HG03159 (cell line): ENCODE data around the gene FPR1.

Experiments used
- ATAC-seq: cut with Tn5 transposase; IDR thresholded peaks from one replicate; pipeline ENCODE4 v1.9.1; 2021; ENCODE audit warnings: mild to moderate bottlenecking, moderate library complexity; ENCODE audit not compliant: unreplicated experiment

Gene FPR1, protein sequence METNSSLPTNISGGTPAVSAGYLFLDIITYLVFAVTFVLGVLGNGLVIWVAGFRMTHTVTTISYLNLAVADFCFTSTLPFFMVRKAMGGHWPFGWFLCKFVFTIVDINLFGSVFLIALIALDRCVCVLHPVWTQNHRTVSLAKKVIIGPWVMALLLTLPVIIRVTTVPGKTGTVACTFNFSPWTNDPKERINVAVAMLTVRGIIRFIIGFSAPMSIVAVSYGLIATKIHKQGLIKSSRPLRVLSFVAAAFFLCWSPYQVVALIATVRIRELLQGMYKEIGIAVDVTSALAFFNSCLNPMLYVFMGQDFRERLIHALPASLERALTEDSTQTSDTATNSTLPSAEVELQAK

DNA sequence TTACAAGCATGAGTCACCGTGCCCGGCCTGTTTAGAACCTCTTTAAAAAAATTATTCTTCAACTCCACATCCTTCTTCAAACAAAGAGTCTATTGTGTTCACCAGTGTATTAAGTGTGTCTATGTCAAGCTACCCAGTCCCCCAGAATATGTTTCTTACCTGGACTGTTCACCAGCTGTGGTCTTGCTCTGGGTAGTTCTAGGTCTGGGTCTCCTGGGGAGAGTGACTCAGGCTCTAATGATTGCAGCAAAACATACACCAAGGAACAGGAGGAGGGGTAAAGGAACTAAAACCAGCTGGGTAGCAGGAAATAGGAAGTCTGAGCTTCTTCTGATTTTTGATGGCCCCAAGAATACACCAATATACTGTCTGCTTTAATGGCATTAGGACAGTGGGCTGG lies at the start of gene FPR1:
Gene FPR1 (minus strand): TSS at position 224 of the 400 bp plus-strand sequence. CDS start 4,884 bp downstream, outside the sequence.
- no peak for ATAC-seq

DNA sequence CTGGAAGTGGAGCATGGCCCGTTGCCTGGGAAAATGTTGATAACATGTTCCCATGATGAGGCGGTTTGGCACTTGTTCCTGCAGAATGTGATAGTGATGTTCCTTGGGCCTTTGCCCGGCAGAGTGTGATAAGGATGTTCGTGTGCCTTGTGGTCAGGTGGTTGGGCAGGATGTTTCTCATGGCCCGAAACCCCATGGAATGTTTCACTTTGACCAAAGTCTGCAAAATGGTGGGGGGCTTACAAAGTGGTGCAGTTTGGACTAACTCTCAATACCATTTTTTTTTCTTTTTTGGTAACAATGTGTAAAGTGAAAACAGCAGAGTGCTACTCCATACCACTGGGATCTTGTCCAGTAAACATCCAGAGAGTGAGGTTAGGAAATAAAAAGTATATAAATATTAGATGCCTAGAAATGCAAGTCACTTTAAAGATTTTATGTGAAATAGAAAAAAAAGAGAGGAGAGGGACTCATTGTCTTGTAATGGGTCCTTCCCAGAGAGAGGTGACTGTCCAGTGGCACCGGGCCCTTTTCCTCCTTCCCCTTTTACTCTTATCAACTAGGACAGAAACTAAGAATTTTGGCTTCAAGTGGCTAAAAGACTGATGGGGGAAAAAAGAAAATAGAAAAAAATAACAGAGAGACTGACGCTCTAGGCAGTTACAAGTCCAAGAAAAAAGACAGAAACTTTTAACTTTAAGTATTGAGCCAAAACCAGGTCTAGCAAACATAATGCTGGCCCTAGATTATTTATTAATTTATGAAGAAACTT lies 49.0 kb upstream of the FPR1 start:
- no peak for ATAC-seq

DNA sequence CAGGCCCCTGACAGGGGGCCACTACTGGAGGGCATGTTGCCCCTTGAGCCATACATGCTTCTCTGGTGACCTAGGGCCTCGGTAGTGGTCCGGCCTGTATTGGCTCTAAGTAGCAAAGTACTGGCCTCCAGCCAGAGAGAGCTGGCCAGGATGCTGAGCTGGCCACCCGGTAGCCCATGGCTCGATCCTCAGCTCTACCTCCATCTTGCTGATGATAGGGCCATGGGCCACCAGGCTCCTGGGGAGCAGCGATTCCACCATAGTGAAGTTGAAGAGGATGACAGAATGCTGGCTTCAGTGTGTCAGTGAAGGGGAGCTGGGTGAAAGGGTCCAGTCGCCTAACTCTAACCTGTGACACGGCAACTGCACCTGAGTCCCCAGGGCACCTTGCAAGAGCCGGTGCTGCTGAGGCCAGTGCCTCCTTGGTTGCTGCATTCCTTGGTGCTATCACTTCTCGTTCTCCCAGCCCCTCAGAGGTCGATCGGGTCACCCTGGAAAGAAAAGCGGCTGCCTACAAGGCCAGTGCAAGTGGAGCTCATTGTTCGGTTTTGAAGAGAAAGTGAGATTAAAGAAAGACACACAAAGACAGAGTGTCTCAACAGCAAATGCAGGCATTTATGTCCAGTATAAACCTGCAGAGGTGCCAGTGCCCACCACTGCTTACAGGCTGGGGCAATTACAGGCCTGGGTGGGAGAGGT lies 48.2 kb upstream of the FPR1 start:
- ATAC-seq: no peak

DNA sequence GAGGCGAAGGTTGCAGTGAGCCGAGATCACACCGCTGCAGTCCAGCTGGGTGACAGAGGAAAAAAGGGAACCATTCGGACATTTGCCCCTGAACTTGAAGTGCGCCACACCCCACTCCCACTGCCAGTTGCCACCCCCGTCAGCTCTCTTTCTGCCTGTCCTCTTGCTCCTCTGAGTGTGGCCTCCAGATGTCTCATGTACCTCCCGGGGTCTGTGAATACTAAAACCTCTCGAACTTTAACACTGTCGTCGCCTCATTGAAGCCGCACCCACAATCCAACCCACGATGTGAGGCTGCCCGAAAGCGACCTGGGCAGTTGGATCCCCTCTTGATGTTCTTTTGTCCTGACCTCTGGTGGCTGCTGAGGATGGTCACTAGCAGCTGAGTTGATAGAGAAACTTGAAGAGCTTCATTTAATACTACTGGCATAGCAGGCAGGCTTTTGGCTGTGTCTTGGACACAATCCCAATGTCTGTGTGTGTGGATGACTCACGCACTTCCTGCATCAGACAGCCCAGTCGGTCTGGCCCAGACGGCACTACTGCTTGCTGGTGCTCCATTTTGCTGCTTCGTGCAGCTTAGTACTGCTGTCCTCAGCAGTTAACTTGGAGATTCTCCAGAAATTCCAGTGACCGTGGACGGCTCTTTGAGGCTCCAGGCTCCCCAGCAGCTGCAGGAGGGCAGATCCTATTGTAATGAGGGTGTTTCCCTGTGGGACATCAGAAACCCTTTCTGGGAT lies 47.5 kb upstream of the FPR1 start:
- no peak for ATAC-seq

DNA sequence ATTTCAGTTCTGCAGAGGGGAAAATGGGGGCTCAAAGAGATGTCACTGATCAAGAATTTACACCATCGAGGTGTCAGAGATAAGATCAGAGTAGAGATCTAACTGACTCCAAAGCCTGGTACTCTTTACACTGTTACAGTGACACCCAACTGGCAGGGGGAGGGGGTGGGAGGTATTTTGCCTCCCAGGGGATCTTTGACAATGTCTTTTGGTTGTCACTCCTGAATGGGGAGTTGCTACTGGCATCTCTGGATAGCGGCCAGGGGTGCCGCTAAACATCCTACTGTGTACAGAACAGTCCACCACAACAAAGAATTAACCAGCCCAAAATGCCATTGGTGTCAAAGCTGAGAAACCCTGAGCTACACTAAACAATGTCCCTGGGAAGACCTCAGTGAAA lies 46.4 kb upstream of the FPR1 start:
- no peak for ATAC-seq

DNA sequence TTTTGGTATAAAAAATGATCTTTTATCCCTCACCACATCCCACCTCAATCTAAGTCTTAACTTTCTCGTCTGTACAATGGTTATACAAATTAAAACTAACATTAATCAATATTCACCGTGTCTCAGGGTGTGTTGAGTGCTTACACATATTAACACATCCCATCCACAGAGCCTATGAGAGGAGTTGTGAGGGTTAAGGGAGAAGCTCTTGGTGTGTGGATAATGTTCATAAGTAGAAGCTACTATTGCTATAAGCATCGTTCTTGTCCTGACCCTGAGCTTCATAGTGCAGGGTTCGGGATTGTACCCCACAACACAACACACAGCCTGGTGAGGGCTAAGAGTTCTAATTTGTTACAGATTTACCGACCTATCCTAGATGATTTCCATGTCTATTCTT lies 45.8 kb upstream of the FPR1 start:
- no peak for ATAC-seq

DNA sequence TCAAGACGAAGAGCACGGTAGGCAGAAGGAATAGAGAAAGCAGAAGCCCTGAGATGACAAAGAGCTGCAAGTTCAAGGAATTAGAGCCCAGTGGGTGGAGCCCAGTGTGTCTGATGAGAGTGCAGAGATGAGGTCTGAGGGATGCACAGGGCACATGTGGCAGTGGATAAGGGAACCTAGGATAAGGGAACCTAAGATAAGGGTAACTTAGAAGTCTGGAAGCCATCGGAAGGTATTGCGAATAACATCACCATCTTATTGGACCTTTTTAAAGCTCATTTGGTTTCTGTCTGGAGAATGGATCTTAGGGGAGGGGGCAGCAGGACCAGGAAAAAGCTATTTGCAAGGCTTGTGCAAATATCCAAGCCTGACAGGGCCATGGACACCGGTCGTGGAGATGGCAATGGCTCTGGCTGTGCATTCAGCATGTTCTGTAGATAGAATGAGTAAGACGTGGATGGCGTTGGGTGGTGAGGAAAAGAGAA lies 44.6 kb upstream of the FPR1 start:
- no peak for ATAC-seq

DNA sequence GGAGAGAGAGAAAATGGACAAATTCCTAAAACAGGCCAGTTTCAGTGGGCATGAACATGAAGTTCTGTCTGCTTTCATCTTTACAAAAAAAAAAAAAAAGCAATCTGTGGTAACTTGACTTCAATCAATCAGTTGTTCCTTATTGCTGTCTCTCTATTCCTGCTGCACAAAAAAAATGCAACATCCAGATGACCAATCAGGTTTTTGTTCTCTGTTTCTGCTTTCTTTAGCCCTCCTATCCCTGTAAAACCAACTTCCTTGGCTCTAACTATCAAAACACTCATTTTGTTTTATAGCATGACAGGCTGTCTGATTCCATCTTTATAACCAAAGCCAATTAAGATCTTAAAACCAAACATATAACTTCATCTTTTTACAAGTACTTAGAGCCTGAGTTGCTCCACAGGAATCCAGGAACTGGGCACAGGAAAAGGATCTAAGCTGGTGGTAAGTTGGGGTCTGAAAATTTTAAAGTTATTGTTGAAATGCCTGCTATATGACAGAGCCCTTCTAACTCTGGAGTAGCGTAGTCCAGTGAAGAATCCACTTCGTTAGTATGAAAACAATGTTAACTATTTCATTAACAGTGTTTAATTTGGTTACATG lies 43.3 kb upstream of the FPR1 start, which contains the start of gene FPR3:
Gene FPR3 (plus strand): TSS at position 273 of the 606 bp plus-strand sequence. CDS start 28,592 bp downstream, outside the sequence.
- ATAC-seq: no peak

DNA sequence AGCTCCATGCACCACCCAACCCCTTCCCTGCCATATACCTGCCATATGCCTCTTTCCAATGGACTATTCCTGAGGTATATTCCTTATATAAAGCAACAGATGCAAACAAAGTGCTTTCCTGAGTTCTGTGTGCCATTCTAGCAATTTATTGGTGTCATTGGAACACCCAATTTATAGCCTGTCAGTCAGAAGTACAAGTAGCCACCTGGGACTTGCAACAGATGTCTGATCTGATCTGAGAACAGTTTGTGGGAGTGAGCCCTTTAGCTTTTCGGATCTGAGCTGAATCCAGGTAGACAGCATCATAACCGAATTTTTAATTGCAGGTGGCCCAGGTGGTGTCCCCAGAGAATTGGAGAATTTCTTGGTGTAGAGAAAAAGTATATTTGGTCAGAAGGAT lies 42.3 kb upstream of the FPR1 start:
- no peak for ATAC-seq

DNA sequence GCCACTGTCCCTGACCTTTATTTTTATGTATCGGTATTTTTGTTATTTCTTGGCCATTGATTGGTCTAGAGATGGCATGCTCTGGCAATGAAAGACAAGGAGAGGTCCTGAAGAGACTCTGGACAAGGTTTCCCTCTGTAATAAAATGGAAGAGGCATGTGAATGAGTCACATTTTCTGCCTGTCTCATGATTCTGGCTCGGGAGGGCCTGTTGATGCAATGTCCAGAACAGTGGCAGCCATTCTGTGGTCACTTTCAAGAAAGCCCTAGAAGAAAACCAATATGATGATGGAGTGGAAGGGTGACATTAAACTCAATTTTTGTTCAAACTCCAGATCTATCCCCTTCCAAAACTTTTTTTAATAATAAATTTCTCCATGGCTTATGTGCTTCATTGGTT lies 41.3 kb upstream of the FPR1 start:
- no peak for ATAC-seq

DNA sequence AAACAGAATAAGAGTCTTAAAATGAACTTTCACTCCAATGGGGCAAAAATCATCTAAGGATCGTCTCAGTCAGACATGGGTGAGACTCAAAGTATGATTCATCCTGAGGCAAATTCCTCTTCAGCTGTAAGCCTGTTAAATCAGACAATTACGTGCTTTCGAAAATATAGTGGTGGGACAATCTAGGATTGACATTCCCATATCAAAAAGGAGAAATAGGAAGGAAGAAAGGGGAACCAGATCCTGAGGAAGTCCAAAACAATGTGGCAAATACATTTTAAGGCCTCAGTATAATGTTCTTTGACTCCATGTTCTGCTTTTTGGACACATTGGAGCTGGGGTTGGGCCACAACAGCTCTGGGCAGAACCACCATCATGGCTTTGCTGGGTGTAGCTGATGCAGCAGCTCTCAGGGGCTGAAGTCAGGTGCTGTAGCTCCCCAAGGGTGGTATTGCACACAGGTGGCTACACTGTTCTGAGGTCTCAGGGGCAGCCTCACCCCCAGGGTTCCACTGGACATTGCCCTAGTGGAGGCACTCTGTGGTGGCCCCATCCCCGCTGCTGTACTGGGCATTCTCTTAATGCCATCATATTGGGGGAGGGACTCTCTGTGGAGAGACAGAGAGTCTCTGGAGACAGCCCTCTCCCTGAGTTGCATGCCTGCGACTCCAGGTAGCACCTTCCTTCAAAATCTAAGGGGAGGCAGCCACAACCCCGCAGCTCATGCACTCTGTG lies 37.5 kb upstream of the FPR1 start:
- no peak for ATAC-seq

DNA sequence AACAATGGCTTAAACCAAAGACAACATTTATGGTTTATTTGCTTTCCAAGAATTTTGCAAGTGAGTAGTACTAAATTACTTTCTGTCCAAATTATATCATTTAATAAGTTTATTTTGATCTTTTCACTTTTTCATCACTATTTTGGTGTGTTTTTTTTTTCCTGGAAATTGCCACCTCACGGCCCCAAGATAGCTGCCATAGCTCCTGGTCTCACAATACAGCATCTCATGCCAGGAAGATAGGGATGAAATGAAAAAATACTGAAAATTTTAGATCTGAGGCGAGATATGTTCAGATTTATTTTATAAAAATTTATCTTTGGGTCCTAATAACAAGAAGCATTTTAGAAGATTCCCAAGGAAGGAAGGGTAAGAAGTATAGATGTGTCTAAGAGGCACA lies 36.4 kb upstream of the FPR1 start:
- no peak for ATAC-seq

DNA sequence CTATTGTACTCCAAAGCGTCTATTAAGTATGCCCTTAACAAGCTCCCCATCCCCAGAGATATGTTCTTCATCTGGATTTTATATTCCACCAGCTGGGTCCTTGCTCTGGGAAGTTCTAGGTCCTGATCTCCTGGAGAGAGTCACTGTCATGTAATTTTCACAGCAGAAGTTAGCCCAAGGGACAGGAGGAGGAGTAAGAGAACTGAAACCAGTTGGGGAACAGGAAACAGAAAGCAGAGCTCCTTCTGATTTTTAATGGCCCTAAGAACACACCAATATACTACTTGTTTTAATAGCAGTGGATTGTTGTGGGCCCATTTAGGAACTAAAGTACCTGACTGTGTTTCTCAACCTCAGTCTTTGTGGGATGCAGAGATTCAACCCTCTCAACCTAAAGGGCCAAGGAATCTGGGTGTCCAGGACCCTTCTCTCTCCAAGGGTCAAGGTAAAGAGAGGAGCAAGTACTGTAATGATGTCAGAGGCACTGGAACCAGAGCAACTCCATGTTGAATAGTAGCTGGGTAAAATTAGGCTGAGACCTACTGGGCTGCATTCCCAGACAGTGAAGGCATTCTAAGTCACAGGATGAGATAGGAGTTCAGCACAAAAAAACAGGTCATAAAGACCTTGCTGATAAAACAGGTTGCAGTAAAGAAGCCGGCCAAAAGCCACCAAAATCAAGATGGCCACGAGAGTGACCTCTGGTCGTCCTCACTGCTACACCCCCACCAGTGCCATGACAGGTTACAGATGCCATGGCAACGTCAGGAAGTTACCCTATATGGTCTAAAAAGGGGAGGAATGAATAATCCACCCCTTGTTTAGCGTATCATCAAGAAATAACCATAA lies 35.2 kb upstream of the FPR1 start:
- ATAC-seq: no peak

DNA sequence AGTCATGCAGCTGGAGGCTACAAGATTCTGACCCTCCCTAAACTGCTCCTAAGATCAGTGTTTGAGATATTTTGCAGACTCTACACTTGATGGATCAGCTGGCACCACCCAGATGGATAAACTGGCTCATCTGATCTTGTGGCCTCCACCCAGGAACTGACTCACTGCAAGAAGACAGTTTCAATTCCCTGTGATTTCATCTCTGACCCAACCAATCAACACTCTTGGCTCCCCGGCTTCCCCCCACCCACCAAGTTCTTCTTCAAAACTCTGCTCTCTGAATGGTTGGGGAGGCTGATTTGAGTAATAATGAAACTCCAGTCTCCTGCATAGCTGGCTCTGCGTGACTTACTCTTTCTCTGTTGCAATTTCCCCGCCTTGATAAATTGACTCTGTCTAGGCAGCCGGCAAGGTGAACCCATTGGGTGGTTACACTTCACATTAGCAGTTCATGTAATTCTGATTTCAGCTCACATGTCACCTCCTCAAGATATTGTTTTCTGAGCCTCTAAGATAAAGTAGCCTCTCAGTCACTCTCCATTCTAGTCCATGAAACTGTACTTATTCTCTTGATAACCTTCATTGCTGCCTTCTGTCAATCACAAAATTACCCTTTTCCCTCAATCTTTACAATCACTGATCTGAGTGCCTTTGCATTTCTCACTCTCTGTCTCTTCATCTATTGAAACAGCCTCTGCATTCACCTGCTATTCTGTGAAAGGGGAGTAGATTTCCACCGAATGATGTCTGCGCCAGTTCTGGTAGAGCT lies 33.4 kb upstream of the FPR1 start:
- no peak for ATAC-seq

DNA sequence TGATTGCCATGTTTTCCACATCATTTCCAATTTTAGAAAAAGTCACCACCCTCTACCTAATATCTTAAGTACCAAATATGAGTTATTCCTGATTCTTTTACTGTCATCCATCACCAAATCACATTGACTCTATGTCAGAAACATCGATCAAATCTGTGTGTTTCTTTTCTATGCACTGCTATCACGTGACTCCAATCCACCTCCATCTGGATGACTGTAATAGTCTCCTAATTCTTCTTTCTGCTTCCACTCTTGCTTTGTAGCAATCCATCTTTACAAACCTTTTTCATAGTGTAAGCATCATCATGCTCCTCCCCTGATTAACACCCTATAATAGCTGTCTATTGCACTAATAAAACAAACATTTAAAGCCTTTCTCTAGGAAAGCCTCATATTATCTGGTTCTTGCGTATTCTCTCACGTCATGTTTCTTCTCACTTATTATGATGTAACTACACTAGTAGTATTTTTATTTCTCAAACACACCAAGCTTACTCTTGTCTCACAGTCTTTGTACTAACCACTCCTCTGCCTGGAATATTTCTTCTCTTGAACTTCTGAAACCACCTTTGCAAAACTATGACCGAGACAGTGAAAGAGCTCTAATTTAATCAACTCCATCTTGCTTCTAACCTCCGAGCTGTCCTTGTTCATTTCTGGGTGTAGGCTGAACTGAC lies 32.6 kb upstream of the FPR1 start:
- ATAC-seq: no peak

DNA sequence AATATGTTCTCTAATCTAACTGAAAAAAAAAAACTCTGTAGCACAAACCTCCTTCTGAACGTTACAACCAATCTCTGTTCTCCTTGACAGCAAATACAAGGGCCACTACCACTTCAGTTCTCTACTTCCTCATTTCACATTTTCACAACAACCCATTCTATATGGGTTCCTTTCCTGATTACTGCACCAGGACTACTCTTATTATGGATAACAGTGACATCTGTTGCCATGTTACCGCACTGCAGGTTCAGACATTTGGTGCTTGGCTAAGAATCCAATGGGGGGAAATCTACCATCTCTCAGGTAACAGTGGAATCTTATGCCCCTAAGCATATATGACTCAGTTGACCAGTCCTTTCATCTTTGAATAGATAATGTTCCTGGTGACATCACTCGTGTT lies 31.7 kb upstream of the FPR1 start:
- ATAC-seq: no peak

DNA sequence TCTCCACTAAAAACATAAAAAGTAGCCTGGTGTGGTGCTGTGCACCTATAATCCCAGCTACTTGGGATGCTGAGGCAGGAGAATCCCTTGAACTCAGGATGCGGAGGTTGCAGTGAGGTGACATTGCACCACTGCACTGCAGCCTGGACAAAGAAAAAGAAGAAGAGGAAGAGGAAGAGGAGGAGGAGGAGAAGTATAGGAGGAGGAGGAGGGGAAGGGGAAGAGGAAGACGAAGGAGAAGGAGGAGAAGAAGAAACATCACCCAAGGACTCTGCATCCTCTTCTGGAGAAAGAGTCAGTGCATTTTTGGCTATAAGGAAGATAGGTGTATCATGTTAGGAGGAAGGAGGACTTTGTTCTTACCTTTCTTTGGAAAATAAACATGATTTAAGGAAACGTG lies 30.3 kb upstream of the FPR1 start:
- no peak for ATAC-seq

DNA sequence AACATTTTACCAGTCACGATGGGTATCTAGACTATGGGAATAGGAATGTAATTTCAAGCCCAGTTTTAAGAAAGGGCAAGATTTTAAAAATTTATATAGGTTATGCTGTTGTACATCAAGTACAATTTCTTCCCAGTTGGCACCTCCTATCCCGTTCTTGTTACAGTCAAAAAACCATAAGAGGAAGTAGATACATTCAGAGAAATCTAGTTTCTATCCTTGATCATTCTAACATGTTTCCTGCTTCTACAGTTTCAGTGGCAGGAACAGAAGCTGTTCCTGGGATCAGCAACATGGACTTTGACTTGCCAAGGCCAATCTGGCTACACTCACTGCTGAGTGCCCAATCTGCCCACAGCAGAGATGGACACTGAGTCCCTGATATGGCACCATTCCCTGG lies 28.6 kb upstream of the FPR1 start:
- no peak for ATAC-seq
